Measurements from ENCODE around the gene FARP2. TPM values are rescaled to one million over a fixed set of nuclear protein-coding genes. Genes with fewer than 3 reads are reported as not detected.
"Not testable (repeated sequence)": the region's sequence is repeated elsewhere in the genome, so short reads cannot be mapped to it uniquely, and the experiment has no call there.

Gene FARP2
- total RNA-seq, 1 donor from 2014 or later: 120 TPM

- DNase-seq (ENCODE audit: low spot score): no peak
Measured at GRCh38 chr2:241399941-241400922, 44.1 kb downstream of the FARP2 start.

DNA sequence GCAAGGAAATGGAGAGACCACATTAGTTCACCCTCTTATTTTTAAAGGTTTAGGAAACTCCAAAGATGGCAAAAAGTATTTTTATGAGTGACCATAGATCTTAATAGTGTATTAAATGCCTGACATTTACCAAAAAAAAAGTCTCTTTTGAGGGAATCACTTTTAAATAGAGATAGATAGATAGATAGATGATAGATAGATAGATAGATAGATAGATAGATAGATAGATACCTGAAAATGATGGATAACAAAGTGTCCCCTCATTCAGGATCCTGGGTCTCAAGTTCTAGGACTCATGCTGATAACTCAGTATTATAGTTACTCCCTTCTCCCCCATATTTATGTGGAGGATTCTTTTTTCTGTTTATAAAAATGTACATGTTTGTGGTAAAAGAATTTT, 52.8 kb downstream of the FARP2 start:
- DNase-seq (ENCODE audit: low spot score): no peak

DNA sequence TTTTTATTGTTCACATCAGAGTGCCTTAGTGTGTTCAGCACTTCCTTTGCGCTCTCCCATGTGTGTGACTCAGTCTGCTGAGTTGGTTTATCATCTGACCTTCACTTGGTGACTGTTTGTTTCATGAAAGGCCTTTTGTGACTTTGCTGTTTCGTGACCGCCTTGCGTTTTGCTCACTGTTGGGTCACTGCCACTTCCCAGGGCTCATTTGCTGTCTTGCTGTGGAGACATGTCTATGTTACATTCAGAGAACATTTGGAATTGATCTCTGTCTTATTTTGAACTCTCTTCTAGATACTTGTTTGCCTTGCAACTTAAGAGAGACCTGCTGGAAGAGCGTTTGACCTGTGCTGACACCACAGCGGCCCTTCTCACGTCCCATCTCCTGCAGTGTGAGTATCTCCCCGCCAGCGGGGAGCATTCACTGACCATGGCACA, 54.7 kb downstream of the FARP2 start:
- DNase-seq (ENCODE audit: low spot score): no peak

- peak; percentile 48 for DNase-seq (ENCODE audit: low spot score)
Measured at GRCh38 chr2:241412144-241412543, 56.1 kb downstream of the FARP2 start.

GRCh38 chr2:241413501-241413900, 57.4 kb downstream of the FARP2 start:
- DNase-seq (ENCODE audit: low spot score): not testable (repeated sequence)

GRCh38 chr2:241413929-241414580, 58.0 kb downstream of the FARP2 start:
- no peak for DNase-seq (ENCODE audit: low spot score)

- no peak for DNase-seq (ENCODE audit: low spot score)
Measured at GRCh38 chr2:241415196-241415595, 59.1 kb downstream of the FARP2 start.

GRCh38 chr2:241417626-241418025, 61.5 kb downstream of the FARP2 start:
- DNase-seq (ENCODE audit: low spot score): no peak

GRCh38 chr2:241421330-241421729, 65.2 kb downstream of the FARP2 start:
- no peak for DNase-seq (ENCODE audit: low spot score)

GRCh38 chr2:241421942-241422341, 65.9 kb downstream of the FARP2 start:
- DNase-seq (ENCODE audit: low spot score): not testable (repeated sequence)

DNA sequence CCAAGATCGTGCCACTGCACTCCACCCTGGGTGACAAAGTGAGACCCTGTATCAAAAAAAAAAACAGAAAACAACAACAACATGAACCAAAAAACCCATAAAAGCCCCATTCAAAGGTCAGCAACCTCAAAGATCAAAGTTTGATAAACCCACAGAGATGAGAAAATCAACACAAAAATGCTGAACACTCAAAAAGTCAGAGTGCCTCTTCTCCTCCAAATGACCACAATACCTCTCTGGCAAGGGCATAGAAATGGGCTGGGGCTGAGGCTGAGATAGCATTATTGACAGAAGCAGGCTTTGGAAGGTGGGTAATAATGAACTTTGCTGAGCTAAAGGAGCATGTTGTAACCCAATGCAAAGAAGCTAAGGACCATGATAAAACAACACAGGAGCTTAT, 66.3 kb downstream of the FARP2 start:
- DNase-seq (ENCODE audit: low spot score): no peak

GRCh38 chr2:241423489-241423888, 67.4 kb downstream of the FARP2 start:
- DNase-seq (ENCODE audit: low spot score): not testable (repeated sequence)

DNA sequence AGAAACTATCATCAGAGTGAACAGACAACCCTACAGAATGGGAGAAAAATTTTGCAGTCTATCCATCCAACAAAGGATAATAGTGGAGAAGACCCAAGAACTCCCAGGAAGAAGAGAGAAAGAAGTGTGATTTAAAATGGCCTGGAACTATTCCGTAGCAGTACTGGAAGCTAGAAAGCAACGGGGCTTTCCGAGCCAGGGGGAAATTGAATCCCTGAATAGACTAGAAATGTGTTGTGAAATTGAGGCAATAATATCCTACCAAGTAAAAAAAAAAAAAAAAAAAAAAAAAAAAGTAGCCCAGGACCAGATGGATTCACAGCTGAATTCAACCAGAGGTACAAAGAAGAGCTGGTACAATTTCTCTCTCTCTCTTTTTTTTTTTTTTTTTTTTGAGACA, 69.3 kb downstream of the FARP2 start:
- DNase-seq (ENCODE audit: low spot score): no peak

DNA sequence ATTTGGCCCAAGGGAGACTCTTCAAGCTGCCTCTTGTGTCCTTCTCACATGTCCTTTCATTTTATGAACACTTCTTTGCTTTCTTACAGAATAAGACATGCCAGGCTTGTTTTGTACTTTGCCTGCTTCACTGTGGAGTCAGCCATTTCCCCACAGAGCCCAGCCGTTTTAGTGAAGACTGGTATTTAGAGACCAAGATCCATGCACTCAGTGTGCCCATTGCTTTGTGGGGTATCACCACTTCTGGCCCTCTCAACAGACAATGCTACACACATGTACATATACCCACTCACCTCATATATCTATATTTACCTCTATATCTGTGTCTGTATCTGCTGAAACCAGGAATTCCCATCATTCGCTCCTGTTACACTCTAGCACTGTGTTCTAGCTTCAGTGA, 74.1 kb downstream of the FARP2 start:
- DNase-seq (ENCODE audit: low spot score): no peak

DNA sequence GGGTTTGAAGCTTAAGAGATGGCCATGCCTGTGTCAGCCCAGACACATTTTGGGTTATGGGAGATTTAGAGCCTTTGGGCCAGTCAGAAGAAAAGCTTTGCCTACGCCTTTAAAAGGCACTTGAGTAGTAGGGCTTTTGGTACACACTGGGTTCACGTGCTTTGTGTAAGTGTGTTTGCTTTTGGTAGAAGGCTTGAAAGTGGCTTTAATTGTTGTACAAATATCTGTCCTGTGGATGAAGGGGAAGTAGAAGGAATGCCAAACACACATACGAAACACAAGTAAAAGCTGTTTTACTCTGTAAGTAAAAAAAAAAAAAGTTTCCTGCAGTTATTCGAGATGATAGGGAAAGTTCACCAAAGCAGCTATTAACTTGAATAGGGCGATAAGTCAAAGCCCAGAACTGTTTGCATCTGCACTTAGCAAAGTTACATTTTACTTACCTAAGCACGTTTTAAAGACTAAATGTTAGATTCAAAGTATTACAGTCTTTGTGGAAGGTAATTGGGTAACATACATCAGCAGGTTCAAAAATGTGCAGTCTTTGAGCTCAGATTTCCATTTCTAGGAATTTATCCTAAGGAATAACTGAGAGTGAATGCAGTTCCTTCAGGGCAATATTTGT, 76.9 kb downstream of the FARP2 start:
- no peak for DNase-seq (ENCODE audit: low spot score)

- DNase-seq (ENCODE audit: low spot score): no peak
Measured at GRCh38 chr2:241437179-241437578, 81.1 kb downstream of the FARP2 start.

- DNase-seq (ENCODE audit: low spot score): no peak
Measured at GRCh38 chr2:241441492-241441891, 85.4 kb downstream of the FARP2 start.

DNA sequence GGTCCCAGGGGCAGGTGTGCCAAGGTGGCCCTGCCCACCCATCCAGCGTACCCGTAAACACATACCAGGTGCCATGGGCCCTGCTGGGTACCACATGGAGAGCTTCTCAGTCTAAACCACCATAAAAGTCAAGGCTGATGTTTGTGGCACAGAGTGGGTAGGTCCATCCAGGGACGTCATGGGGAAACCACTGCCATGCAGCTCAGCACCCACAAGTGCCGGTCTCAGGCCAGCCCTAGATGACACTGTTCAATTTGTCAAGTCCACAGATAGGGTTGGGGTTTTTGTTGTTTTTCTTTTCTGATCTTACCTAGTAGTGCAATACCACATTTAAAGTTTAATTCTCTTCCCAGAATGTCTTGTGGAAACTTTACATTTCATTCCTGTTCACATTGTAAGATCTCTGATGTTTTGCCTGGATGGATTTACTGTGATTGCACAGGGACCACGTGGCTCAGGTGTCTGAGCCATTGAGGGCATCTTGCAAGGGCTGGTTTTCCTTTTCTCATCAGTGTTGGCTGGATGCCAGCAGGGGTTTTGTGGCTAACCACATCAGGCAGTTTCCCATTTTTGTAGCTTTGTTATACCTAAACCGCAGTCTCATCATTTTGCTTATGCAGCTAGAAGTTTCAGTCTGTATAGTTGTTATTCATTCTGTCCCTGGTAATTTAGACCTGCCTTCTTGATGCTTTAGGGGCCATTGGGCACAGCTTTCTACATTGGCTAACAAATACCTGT, 87.6 kb downstream of the FARP2 start:
- DNase-seq (ENCODE audit: low spot score): peak; percentile 55

- DNase-seq (ENCODE audit: low spot score): no peak
Measured at GRCh38 chr2:241445426-241445825, 89.3 kb downstream of the FARP2 start.

- DNase-seq (ENCODE audit: low spot score): not testable (repeated sequence)
Measured at GRCh38 chr2:241450092-241450491, 94.0 kb downstream of the FARP2 start.

GRCh38 chr2:241451840-241452506, 95.9 kb downstream of the FARP2 start:
- DNase-seq (ENCODE audit: low spot score): no peak
